ENCODE data around the gene ADGRD2.

Gene ADGRD2

DNA sequence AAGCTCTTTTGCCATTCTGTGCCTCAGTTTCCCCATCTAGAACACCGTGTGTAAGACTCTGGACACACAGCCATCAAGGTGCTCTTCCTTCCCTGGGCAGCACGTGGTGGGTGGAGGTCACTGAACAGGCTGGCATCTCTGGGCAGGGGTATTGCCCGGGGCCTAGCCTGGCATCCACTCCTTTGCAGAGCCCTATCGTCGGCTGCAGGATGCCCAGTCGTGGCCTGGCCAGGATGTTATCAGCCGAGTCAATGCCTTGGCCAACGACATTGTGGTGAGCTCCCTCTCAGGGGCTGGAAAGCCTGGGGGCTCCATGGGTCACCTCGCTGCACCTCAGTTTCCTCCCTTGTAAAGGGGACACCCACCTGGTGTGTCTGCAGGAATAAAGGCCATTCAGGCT is 4.0 kb downstream of the ADGRD2 start:
- no peak for DNase-seq (ENCODE audit: extremely low spot score)
- ChIA-PET POLR2A (interaction anchor here (0.6 kb wide), 1 partner anchor 1076 kb away, joined by 3 read pairs; no protein-coding TSS in a partner anchor), CTCF (interaction anchor here (1.1 kb wide), 1 partner anchor 29 kb away, joined by 3 read pairs; no protein-coding TSS in a partner anchor)
- TF ChIP-seq, protein P1, sequence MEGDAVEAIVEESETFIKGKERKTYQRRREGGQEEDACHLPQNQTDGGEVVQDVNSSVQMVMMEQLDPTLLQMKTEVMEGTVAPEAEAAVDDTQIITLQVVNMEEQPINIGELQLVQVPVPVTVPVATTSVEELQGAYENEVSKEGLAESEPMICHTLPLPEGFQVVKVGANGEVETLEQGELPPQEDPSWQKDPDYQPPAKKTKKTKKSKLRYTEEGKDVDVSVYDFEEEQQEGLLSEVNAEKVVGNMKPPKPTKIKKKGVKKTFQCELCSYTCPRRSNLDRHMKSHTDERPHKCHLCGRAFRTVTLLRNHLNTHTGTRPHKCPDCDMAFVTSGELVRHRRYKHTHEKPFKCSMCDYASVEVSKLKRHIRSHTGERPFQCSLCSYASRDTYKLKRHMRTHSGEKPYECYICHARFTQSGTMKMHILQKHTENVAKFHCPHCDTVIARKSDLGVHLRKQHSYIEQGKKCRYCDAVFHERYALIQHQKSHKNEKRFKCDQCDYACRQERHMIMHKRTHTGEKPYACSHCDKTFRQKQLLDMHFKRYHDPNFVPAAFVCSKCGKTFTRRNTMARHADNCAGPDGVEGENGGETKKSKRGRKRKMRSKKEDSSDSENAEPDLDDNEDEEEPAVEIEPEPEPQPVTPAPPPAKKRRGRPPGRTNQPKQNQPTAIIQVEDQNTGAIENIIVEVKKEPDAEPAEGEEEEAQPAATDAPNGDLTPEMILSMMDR (IDR thresholded peaks at IDR 0.05; ENCODE audit: control extremely low read depth, extremely low read depth, low read depth, missing control alignments) = no peak

- POLR2A ChIA-PET = interaction anchor here (0.6 kb wide), 1 partner anchor 1077 kb away, joined by 3 read pairs; no protein-coding TSS in a partner anchor
- TF ChIP-seq, protein P1 (IDR thresholded peaks at IDR 0.05; ENCODE audit: control extremely low read depth, extremely low read depth, low read depth, missing control alignments) = no peak
- CTCF ChIA-PET = no interaction called here
- DNase-seq (ENCODE audit: extremely low spot score) = no peak
Measured at GRCh38 chr9:124454791-124455443, 4.7 kb downstream of the ADGRD2 start.

DNA sequence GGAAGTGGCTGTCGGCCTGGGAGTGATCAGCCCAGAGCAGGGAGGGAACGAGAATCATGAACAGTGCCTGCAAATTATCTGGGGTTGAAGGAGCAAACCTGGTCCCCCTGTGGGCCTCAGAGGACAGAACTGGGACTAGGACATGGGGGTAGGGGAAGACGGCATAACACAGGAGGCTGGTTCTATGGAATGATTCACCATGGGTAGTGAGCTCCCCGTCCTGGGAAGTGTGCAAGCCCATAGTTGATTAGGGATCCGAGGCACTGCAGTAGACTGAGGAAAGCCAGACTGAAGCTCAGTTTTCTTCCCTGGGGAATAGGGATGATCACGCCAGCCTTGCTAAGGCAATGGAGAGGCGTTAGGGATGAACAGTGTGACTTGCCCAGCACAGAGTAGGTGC is 5.6 kb downstream of the ADGRD2 start:
- DNase-seq (ENCODE audit: extremely low spot score) = no peak
- CTCF ChIA-PET = interaction anchor here (0.9 kb wide), 1 partner anchor 81 kb away, joined by 3 read pairs; no protein-coding TSS in a partner anchor
- TF ChIP-seq, protein P1 (IDR thresholded peaks at IDR 0.05; ENCODE audit: control extremely low read depth, extremely low read depth, low read depth, missing control alignments) = no peak
- POLR2A ChIA-PET = no interaction called here

GRCh38 chr9:124456341-124457078 is 6.3 kb downstream of the ADGRD2 start:
- POLR2A ChIA-PET = no interaction called here
- CTCF ChIA-PET = interaction anchor here (0.8 to 1.3 kb wide), 3 partner anchors 7 to 80 kb away, joined by 3 to 4 read pairs (median 3); no protein-coding TSS in a partner anchor
- TF ChIP-seq, protein P1 (IDR thresholded peaks at IDR 0.05; ENCODE audit: control extremely low read depth, extremely low read depth, low read depth, missing control alignments) = no peak
- DNase-seq (ENCODE audit: extremely low spot score) = no peak

GRCh38 chr9:124457079-124457886 is 7.0 kb downstream of the ADGRD2 start:
- POLR2A ChIA-PET = no interaction called here
- CTCF ChIA-PET = interaction anchor here (0.8 to 1.3 kb wide), 2 partner anchors 8 to 11 kb away, joined by 3 to 4 read pairs; no protein-coding TSS in a partner anchor
- DNase-seq (ENCODE audit: extremely low spot score) = no peak
- TF ChIP-seq, protein P1 (IDR thresholded peaks at IDR 0.05; ENCODE audit: control extremely low read depth, extremely low read depth, low read depth, missing control alignments) = no peak

DNA sequence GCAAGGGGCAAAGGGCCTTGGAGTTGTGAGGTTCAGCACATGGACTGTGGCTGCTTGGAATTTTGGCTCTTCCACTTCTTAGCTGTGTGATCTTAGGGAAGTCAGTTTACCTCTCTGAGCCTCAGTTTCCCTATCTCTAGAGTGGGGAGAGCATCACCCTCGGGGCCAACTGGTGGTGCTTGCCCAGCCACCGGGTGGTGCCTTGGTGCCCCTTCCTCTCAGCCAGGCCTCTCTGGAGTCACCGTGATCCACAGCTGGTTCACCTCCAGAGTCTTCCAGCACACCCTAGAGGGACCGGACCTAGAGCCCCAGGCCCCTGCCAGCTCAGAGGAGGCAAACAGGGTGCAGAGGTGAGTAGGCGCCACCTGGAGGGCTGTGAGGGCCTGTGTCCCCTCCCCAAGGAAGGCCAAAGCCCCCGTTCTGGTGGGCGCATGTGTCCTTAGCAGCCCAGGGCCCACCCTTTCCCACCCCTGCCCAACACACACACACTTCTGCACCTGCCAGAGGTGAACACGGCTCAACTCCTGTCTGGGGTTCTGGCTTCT is 7.7 kb downstream of the ADGRD2 start:
- DNase-seq (ENCODE audit: extremely low spot score) = no peak

More for the DNA sequence above, 7.7 kb downstream of the ADGRD2 start:
- TF ChIP-seq, protein P1 (IDR thresholded peaks at IDR 0.05; ENCODE audit: control extremely low read depth, extremely low read depth, low read depth, missing control alignments) = no peak
- CTCF ChIA-PET = interaction anchor here (1.3 kb wide), 1 partner anchor 9 kb away, joined by 3 read pairs; no protein-coding TSS in a partner anchor
- POLR2A ChIA-PET = no interaction called here

Measured in GM10248 (cell line).